ENCODE data around the gene ME1.

GRCh38 chr6:83308833-83309232, 122.0 kb downstream of the ME1 start:
- no peak for TF ChIP-seq CTCF (IDR thresholded peaks at IDR 0.05)
- TF ChIP-seq NR1H2 (CRISPR knock-in tag; IDR thresholded peaks at IDR 0.05), result no peak
- no peak for TF ChIP-seq MAX (CRISPR knock-in tag; IDR thresholded peaks at IDR 0.05)
- no peak for TF ChIP-seq CBFB (CRISPR knock-in tag; IDR thresholded peaks at IDR 0.05; ENCODE audit: low read depth)
- no peak for TF ChIP-seq STAT6 (CRISPR knock-in tag; conservative IDR thresholded peaks at IDR 0.05; ENCODE audit: low read depth)
- no peak for TF ChIP-seq IRF1 (CRISPR knock-in tag; IDR thresholded peaks at IDR 0.05)
- no peak for TF ChIP-seq ZNF232 (CRISPR knock-in tag; IDR thresholded peaks at IDR 0.05)
- TF ChIP-seq HMGXB4 (CRISPR knock-in tag; IDR thresholded peaks at IDR 0.05), result no peak
- TF ChIP-seq NR3C1 (CRISPR knock-in tag; conservative IDR thresholded peaks at IDR 0.05; ENCODE audit: low read depth), result no peak
- no peak for TF ChIP-seq ZBTB21 (CRISPR knock-in tag; IDR thresholded peaks at IDR 0.05; ENCODE audit: borderline replicate concordance)
